ENCODE data around the gene RBM15.

Gene RBM15

GRCh38 chr1:110360431-110360830 lies 21.3 kb downstream of the RBM15 start:
- no peak for DNase-seq

GRCh38 chr1:110361856-110362255 lies 22.7 kb downstream of the RBM15 start:
- no peak for DNase-seq

DNA sequence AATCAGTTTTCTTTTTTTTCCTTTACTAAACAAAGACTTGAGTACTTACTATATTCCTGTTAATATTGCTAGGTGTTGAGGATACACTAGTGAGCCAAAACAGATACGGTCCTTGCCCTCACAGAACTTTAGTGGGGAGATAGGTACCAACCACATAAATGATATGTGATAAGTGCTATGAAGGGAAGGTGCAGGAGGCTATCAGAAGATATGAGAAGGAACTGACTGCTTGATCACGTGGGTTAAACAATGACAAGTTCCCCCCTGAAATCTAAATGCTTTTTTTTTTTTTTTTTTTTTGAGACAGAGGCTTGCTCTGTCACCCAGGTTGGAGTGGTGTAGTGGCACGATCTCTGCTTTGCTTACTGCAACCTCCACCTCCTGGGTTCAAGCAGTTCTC lies 25.0 kb downstream of the RBM15 start:
- no peak for DNase-seq

DNA sequence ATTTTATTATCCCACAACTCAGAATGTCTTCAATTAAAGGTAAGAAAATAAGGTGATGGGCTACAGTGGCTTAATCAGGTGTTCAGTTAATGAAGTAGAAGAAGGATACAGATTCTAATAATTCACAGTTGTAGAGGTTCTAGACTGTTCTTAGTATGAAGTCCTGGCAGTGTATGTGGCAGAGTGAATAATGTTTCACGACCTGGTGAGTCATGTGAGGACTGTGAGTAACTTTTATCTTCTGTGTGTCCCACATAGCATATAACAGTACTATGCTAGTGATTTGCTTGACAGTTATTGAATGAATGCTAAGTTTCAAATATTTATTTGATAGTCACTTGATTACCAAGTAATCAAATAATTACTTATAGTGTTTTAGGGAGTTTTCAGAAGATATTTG lies 31.6 kb downstream of the RBM15 start:
- no peak for DNase-seq

- no peak for DNase-seq
Observed at GRCh38 chr1:110375490-110375889, 36.3 kb downstream of the RBM15 start.

GRCh38 chr1:110380672-110381283 lies 41.6 kb downstream of the RBM15 start:
- no peak for DNase-seq

- DNase-seq: no peak
Observed at GRCh38 chr1:110383251-110383990, 44.2 kb downstream of the RBM15 start.

DNA sequence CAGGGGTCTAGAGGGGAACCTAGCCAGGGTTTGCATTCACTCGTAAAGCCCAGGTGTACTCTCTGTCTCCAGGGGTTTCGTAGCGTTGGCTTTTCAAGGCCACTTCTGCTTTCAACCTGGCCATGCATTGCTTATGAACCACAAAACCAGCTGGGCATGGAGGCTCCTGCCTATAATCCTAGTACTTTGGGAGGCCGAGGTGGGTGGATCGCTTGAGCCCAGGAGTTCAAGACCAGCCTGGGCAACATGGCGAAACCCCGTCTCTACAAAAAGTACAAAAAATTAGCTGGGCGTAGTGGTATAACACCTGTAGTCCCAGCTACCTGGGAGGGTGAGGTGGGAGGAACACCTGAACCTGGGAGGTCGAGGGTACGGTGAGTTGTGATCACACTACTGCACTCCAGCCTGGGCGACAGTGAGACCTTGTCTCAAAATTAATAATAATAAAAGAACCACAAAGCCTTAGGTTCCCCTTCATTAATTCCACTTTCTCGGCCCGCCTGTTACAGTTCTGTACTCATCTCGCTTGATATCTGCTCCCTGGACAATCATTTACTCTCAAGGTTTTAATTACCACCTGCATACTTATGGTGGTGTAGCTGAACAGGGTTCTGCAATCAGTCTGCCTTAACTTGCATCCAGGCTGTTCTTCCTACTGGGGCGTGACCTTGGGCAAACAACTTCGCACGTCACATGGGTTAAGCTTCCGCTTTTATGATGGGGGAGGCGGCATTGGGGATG lies 45.6 kb downstream of the RBM15 start:
- no peak for DNase-seq

- no peak for DNase-seq
Observed at GRCh38 chr1:110385369-110385768, 46.2 kb downstream of the RBM15 start.

DNA sequence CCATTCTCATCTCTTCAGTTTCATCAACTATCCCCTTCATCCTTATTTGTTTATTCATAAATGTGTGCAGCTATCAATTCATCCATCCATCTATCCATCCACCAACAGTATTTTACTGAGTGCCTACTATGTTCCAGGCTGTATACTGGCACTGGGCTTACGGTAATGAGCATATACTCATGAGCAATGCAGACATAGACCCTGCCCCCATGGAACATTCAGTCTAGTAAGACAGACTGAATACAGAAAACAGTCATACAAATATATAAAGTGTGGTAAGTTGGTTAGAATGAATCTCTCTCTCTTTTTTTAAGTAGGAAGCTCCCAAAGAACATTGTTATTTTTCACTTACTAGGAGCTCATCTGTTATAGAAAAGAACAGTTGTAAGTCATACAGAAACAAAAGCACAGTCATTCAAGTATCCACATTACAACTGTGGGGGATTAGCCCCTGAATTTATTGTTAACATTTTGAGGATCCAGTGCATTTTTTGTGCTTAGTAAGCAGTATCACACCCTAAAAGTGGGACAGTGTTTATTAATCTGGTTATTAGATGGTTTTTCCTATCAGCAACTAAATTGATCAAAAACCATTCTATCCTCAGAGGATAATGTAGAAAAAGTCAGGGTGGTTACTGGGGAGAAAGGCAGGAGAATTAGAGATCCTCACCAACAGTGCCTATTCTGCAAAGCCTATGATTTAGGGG lies 48.0 kb downstream of the RBM15 start:
- no peak for DNase-seq

- DNase-seq: no peak
Observed at GRCh38 chr1:110390096-110390495, 50.9 kb downstream of the RBM15 start.

DNA sequence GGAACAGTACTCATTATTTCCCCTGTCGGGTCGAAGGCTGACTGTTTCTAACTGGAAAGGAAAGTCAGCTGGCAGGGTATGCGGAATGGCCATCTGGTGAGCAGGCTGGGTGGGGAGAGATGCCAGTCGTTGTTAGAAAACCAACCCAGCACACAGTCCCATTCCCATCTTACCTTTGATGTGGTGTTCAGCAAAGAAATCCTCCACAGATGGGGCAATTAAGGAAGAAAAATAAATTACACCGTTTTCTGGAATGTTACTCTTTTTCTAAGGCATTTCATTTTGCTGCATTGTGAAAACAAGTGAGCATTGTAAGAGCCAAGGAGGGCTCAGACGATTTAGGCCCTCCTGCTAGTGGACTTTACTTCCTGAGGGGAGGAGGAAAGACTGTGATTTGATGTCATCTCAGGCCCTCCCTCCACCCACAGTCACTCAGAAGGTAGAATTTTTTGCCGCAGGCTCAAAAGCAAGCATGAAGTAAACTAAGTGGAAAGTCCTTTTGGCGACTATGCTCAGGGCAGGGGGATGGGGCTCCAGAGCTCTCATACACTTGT lies 51.6 kb downstream of the RBM15 start, which contains the start of gene SLC16A4:
Gene SLC16A4 (minus strand): TSS at position 335 of the 554 bp plus-strand sequence. CDS start 1,703 bp downstream, outside the sequence.
- no peak for DNase-seq

- no peak for DNase-seq
Observed at GRCh38 chr1:110393286-110393685, 54.1 kb downstream of the RBM15 start.

GRCh38 chr1:110393691-110394492 lies 54.7 kb downstream of the RBM15 start:
- no peak for DNase-seq

DNA sequence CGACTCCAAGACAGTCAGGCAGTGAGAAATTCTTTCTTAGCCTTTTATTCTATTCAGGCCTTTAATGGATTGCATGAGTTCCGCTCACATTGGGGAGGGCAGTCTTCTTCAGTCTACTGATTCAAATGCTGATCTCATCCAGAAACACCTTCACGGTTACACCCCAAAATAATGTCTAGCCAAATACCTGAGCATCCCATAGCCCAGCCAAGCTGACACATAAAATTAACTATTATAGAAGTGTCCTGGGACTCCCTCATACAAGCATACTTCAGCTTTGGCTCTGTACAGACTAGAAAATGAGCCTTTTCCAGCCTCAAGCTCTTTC lies 55.3 kb downstream of the RBM15 start:
- no peak for DNase-seq
